HEK293T (cell line): ENCODE results near the gene CDK5R2.

ENCODE experiments used
- CTCF ChIA-PET: fragments of 350-600 bp; formaldehyde crosslinking; extraction: SDS; loops from one replicate; lab custom pipeline; 2021; ENCODE audit warnings: antibody characterized with exemption, inconsistent platforms; lab: Yijun Ruan, JAX
- POLR2A ChIA-PET: fragments of 350-600 bp; formaldehyde crosslinking; extraction: SDS; loops from one replicate; lab custom pipeline; 2020; ENCODE audit warnings: antibody characterized with exemption, inconsistent platforms; lab: Yijun Ruan, JAX
- DNase-seq: peaks from one replicate; pipeline ENCODE4 v3.0.0; 2012; ENCODE audit warnings: mixed read lengths; ENCODE audit errors: extremely low spot score
- ARNT ChIP-seq: fragments of 450-650 bp; IDR thresholded peaks from 2 replicates; pipeline ENCODE4 v1.6.1; 2017; ENCODE audit warnings: mild to moderate bottlenecking
- BHLHE40 ChIP-seq: fragments of 450-650 bp; IDR thresholded peaks from 2 replicates; pipeline ENCODE4 v1.6.1; 2016; ENCODE audit warnings: mild to moderate bottlenecking, moderate library complexity, borderline replicate concordance
- CTBP1 ChIP-seq: fragments of 450-650 bp; IDR thresholded peaks from 2 replicates; pipeline ENCODE4 v1.6.1; 2016; ENCODE audit warnings: borderline replicate concordance
- ELF4 ChIP-seq: fragments of 450-650 bp; IDR thresholded peaks from 2 replicates; pipeline ENCODE4 v1.6.1; 2017; ENCODE audit warnings: antibody characterized with exemption
- FOXA1 ChIP-seq: fragments of 450-650 bp; IDR thresholded peaks from 2 replicates; pipeline ENCODE4 v1.6.1; 2016; ENCODE audit warnings: mild to moderate bottlenecking
- FOXK2 ChIP-seq: fragments of 450-650 bp; IDR thresholded peaks from 2 replicates; pipeline ENCODE4 v1.6.1; 2016; ENCODE audit warnings: mild to moderate bottlenecking
- FOXM1 ChIP-seq: fragments of 450-650 bp; IDR thresholded peaks from 2 replicates; pipeline ENCODE4 v1.6.1; 2017; ENCODE audit warnings: mild to moderate bottlenecking, borderline replicate concordance
- HDGF ChIP-seq: fragments of 450-650 bp; IDR thresholded peaks from 2 replicates; pipeline ENCODE4 v1.6.1; 2017; ENCODE audit warnings: antibody characterized with exemption, borderline replicate concordance
- L3MBTL2 ChIP-seq: fragments of 450-650 bp; conservative IDR thresholded peaks from 2 replicates; pipeline ENCODE4 v1.6.1; 2016; ENCODE audit warnings: mild to moderate bottlenecking
- LEF1 ChIP-seq: fragments of 450-650 bp; IDR thresholded peaks from 2 replicates; pipeline ENCODE4 v1.6.1; 2017; ENCODE audit warnings: mild to moderate bottlenecking, borderline replicate concordance
- NFRKB ChIP-seq: fragments of 450-650 bp; IDR thresholded peaks from 2 replicates; pipeline ENCODE4 v1.6.1; 2016; ENCODE audit warnings: mild to moderate bottlenecking, moderate library complexity
- PKNOX1 ChIP-seq: fragments of 450-650 bp; IDR thresholded peaks from 2 replicates; pipeline ENCODE4 v1.6.1; 2016
- SP1 ChIP-seq: fragments of 450-650 bp; IDR thresholded peaks from 2 replicates; pipeline ENCODE4 v1.6.1; 2017
- SUZ12 ChIP-seq: fragments of 450-650 bp; IDR thresholded peaks from 2 replicates; pipeline ENCODE4 v1.6.1; 2016; ENCODE audit warnings: mild to moderate bottlenecking
- TARDBP ChIP-seq: fragments of 450-650 bp; IDR thresholded peaks from 2 replicates; pipeline ENCODE4 v1.6.1; 2016
- ZNF384 ChIP-seq: fragments of 450-650 bp; IDR thresholded peaks from 2 replicates; pipeline ENCODE4 v1.6.1; 2016

CDK5R2 gene

GRCh38 chr2:219001100-219001576 is 41.7 kb downstream of the CDK5R2 start:
- no peak for DNase-seq
- ChIA-PET POLR2A (no interaction called here), CTCF (interaction anchor here (1.0 to 2.4 kb wide), 3 partner anchors 21 to 127 kb away, joined by 3 to 16 read pairs (median 3); no protein-coding TSS in a partner anchor)
- no peak for TF ChIP-seq ARNT
- no peak for TF ChIP-seq SUZ12
- TF ChIP-seq TARDBP, result no peak
- no peak for TF ChIP-seq NFRKB
- TF ChIP-seq PKNOX1, result no peak
- TF ChIP-seq ELF4, result no peak
- no peak for TF ChIP-seq SP1
- TF ChIP-seq LEF1, result no peak
- TF ChIP-seq CTBP1, result no peak
- no peak for TF ChIP-seq FOXM1
- TF ChIP-seq FOXK2, result no peak
- no peak for TF ChIP-seq HDGF

- CTCF ChIA-PET, result interaction anchor here (1.0 to 3.7 kb wide), 9 partner anchors 9 to 236 kb away, joined by 3 to 20 read pairs (median 3); no protein-coding TSS in a partner anchor
- no peak for DNase-seq
- TF ChIP-seq ARNT (no peak), L3MBTL2 (no peak), FOXK2 (no peak), HDGF (no peak), LEF1 (no peak), BHLHE40 (no peak), NFRKB (no peak), PKNOX1 (no peak), ZNF384 (no peak), TARDBP (no peak), ELF4 (no peak), FOXA1 (no peak)
- POLR2A ChIA-PET, result interaction anchor here (1.2 kb wide), 1 partner anchor 14 kb away, joined by 4 read pairs; no protein-coding TSS in a partner anchor
Observed at GRCh38 chr2:219001577-219002394, 42.3 kb downstream of the CDK5R2 start.

DNA sequence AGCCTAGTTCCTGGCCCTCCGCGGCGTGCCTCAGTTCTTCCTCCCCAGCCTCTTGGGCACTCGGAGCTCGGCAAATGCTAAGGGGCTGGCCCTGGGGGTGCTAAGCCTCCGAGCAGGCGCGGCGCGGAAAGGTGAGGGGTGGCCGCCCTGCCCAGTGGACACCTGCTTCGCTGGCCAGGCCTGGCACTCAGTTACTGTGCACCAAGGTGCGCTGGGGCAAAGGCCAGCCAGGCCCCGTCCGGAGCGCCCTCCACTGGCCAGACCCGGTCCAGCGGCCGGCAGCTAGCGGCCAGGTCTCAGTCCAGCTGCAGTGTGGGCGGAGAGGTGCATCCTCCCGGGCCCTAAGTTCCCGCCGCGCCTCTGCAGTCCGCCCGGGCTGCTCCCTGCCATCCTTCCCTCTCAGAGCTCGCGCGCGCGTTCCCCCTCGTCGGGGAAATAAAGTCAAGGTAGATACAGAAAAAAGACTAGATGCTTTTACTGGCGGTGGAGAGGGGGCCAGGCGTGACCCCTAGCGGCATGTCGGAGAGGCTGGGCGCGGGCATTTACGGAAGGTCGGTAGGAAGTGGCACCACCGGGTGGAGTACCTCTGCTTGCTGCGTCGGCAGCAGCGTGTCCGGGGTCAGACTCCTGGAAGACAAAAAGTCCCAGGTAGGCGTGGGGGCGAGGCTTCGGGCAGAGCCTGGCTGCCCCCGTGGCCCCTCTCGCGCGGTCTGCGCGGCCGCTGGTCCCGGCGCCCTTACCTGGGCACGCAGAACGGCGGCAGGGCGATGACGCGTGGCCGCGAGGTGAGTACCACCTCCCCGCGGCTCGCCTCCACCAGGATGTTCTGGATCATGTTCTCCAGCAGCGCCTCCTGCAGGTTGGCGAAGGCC is 43.2 kb downstream of the CDK5R2 start:
- ChIA-PET CTCF (interaction anchor here (0.7 to 3.7 kb wide), 10 partner anchors 9 to 235 kb away, joined by 3 to 20 read pairs (median 4); no protein-coding TSS in a partner anchor), POLR2A (interaction anchor here (0.8 to 1.2 kb wide), 2 partner anchors 15 to 93 kb away, joined by 3 to 4 read pairs; no protein-coding TSS in a partner anchor)
- peak; percentile 93 for DNase-seq
- TF ChIP-seq L3MBTL2 (peak; percentile 74), LEF1 (no peak)

GRCh38 chr2:219003267-219003634 is 43.8 kb downstream of the CDK5R2 start:
- ChIA-PET POLR2A (interaction anchor here (0.8 to 1.2 kb wide), 2 partner anchors 15 to 94 kb away, joined by 3 to 4 read pairs; no protein-coding TSS in a partner anchor), CTCF (interaction anchor here (0.8 to 3.7 kb wide), 6 partner anchors 20 to 234 kb away, joined by 3 to 20 read pairs (median 4); no protein-coding TSS in a partner anchor)
- DNase-seq, result no peak
- TF ChIP-seq PKNOX1 (0 out of 2 replicates have a peak, but pooled peaks have one; percentile 32), SUZ12 (no peak)

DNA sequence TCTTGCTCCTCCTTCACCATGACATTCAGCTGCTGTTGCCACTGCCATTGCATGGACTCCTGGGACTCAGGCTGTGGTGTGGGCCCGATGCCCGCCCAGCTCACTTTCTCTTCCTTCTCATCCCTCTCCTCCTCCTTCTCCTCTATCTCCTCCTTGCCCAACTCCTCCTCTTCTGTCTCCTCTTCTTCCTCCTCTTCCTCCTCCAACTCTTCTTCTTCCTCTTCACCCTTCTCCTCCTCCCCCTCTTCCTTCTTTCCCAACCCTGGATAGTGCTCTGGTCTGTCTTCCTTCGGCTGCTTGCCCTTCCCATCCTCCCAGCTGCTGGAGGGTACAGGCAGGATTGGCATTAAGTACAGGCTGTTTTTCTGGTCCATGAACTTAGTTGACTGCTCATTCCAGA is 44.5 kb downstream of the CDK5R2 start:
- TF ChIP-seq SUZ12 (no peak), ELF4 (no peak), BHLHE40 (no peak)
- ChIA-PET POLR2A (no interaction called here), CTCF (interaction anchor here (0.8 to 3.7 kb wide), 2 partner anchors 25 to 127 kb away, joined by 3 to 20 read pairs; no protein-coding TSS in a partner anchor)
- DNase-seq, result no peak

- DNase-seq, result no peak
- no peak for TF ChIP-seq ZNF384
- TF ChIP-seq PKNOX1, result no peak
- ChIA-PET CTCF (interaction anchor here (0.9 kb wide), 2 partner anchors 20 to 379 kb away, joined by 3 read pairs; no protein-coding TSS in a partner anchor), POLR2A (no interaction called here)
Observed at GRCh38 chr2:219009294-219009693, 49.8 kb downstream of the CDK5R2 start.
